Endothelial cell (in vitro differentiated cells): ENCODE results near the gene ITPKB. TPM values are rescaled to one million over a fixed set of nuclear protein-coding genes. Genes with fewer than 3 reads are reported as not detected.
A peak's percentile ranks its signal among the peaks of the same experiment; 100 is the strongest.
"Not testable (repeated sequence)": the region's sequence is repeated elsewhere in the genome, so short reads cannot be mapped to it uniquely, and the experiment has no call there.

Source experiments
- DNase-seq: peaks from one replicate; pipeline ENCODE4 v3.0.0; 2021; ENCODE audit warnings: low spot score
- H3K27ac Mint-ChIP-seq: one replicate; pipeline ENCODE4 v1.8.0; 2021; ENCODE audit warnings: mixed read lengths, inconsistent platforms; ENCODE audit not compliant: unreplicated experiment
- H3K27me3 Mint-ChIP-seq: one replicate; pipeline ENCODE4 v1.8.0; 2021; ENCODE audit warnings: mild to moderate bottlenecking, moderate library complexity, mixed read lengths, inconsistent platforms; ENCODE audit not compliant: unreplicated experiment
- H3K36me3 Mint-ChIP-seq: one replicate; pipeline ENCODE4 v1.8.0; 2021; ENCODE audit warnings: mild to moderate bottlenecking, low read depth, mixed read lengths, inconsistent platforms; ENCODE audit not compliant: unreplicated experiment
- H3K4me1 Mint-ChIP-seq: one replicate; pipeline ENCODE4 v1.8.0; 2021; ENCODE audit warnings: mild to moderate bottlenecking, mixed read lengths, inconsistent platforms; ENCODE audit not compliant: unreplicated experiment
- H3K4me3 Mint-ChIP-seq: one replicate; pipeline ENCODE4 v1.8.0; 2021; ENCODE audit warnings: mild to moderate bottlenecking, mixed read lengths, inconsistent platforms; ENCODE audit not compliant: unreplicated experiment
- H3K9me3 Mint-ChIP-seq: one replicate; pipeline ENCODE4 v1.8.0; 2021; ENCODE audit warnings: mixed read lengths, inconsistent platforms; ENCODE audit not compliant: unreplicated experiment
- total RNA-seq: library from RNA; stranded (reverse); fragmentation: NEBNext Ultra II Directional; extraction: Animal tissue kit (Norgen Biotek cat#: 25700); gene quantifications from one replicate; pipeline ENCODE4 v1.2.1, GENCODE V29; 2021; ENCODE audit not compliant: unreplicated experiment
- TF ChIP-seq, protein P1 (sequence below): fragments of 200-600 bp; sonication (generic); IDR thresholded peaks from one replicate; pipeline ENCODE4 v1.5.0; 2021; ENCODE audit warnings: antibody characterized with exemption; ENCODE audit not compliant: unreplicated experiment

ITPKB gene
- total RNA-seq, 1 donor from 2014 or later: 144 TPM

DNA sequence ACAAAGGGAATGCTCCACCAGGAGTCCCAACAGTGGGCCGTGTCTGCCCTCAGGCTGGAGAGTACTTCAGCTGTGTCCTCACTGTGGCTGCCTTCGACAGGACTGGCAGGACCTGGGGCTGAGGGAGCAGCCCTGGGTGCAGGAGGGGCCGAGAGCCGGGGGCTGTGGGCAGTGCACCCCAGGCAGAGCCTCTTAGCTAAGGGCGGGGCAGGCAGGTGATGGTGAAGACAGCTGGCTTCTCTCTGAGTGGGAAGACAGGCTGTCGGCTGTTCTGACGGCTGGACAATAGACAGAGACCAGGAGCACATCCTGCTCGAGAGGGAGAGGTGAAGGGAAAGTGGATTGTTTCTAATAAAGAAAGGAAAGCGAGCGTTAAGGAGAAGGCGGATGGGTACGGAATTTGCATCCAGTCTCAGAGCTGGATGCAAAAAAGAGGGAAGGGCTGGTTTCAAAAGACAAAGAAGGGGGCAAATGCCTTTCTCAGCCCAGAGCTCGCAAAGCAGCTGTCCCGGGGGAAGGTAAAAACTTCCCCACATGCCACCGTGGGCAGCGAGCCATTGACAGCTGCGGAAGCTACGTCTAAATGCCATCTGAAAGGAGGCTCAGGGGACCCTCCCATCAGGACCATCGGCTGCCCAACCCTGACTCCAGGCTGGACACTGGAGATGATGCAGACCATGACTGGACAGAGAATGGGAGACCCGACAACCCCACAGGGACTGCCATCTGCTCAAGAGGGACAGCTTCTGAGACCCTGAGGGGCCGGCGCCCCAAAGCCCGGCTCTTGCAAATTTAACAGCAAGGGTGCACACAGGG, 98.6 kb downstream of the ITPKB start:
- Mint-ChIP-seq H3K36me3 (peaks cover 45% of the 10 kb centered on the region), H3K9me3 (no peaks in the 10 kb centered on the region), H3K4me1 (peaks cover 27% of the 10 kb centered on the region), H3K27me3 (peaks cover 14% of the 10 kb centered on the region), H3K4me3 (no peak overlapping the region), H3K27ac (peak overlapping the region; percentile 80)
- TF ChIP-seq, protein P1, sequence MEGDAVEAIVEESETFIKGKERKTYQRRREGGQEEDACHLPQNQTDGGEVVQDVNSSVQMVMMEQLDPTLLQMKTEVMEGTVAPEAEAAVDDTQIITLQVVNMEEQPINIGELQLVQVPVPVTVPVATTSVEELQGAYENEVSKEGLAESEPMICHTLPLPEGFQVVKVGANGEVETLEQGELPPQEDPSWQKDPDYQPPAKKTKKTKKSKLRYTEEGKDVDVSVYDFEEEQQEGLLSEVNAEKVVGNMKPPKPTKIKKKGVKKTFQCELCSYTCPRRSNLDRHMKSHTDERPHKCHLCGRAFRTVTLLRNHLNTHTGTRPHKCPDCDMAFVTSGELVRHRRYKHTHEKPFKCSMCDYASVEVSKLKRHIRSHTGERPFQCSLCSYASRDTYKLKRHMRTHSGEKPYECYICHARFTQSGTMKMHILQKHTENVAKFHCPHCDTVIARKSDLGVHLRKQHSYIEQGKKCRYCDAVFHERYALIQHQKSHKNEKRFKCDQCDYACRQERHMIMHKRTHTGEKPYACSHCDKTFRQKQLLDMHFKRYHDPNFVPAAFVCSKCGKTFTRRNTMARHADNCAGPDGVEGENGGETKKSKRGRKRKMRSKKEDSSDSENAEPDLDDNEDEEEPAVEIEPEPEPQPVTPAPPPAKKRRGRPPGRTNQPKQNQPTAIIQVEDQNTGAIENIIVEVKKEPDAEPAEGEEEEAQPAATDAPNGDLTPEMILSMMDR: no peak
- DNase-seq: no peak

DNA sequence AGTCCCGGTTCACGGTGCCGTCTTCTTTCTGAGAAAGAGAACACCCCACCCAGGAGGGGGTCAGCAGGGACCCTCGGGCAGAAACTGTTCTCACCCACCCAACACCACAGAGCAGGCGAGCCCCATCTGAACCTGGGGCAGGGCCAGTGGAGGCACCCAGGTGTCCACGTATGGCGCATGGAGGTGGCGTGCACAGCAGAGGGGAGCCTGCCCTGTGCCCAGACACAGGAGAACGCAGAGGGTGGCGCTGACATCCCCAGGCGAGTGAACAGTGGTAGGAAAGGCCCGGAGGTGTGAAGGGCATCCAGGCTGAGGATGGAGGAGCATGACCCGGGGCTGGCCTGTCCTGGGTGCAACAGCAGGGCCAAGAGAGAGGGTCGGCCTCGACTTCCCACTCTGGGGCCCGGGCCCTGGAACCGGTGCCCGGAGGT, 99.4 kb downstream of the ITPKB start:
- TF ChIP-seq, protein P1: no peak
- H3K4me1 Mint-ChIP-seq: peaks cover 33% of the 10 kb centered on the region
- DNase-seq: no peak
- peaks cover 43% of the 10 kb centered on the region for H3K36me3 Mint-ChIP-seq
- H3K27ac Mint-ChIP-seq: no peak overlapping the region
- H3K4me3 Mint-ChIP-seq: peak overlapping the region; percentile 47
- peaks cover 19% of the 10 kb centered on the region for H3K27me3 Mint-ChIP-seq
- H3K9me3 Mint-ChIP-seq: no peaks in the 10 kb centered on the region

DNA sequence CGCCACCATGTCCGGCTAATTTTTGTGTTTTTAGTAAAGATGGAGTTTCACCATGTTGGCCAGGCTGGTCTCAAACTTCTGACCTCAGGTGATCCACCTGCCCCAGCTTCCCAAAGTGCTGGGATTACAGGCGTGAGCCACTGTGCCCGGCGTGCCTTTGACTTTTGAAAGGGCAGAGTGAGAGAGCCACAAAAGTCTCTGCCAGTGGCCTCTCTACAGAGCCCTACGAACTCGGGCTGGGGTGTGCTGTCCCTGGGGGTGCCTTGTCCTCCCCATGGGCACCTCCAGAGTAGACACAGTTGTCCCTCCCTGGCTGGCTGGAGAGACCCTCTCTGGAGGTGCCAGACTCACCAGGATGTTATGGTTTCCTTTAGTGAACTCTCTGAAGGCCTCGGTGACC, 99.9 kb downstream of the ITPKB start:
- Mint-ChIP-seq H3K4me1 (peaks cover 36% of the 10 kb centered on the region), H3K27me3 (peaks cover 15% of the 10 kb centered on the region), H3K36me3 (peaks cover 44% of the 10 kb centered on the region), H3K4me3 (peak overlapping the region; percentile 47)
- DNase-seq, H3K9me3 Mint-ChIP-seq, H3K27ac Mint-ChIP-seq: not testable (repeated sequence)

DNA sequence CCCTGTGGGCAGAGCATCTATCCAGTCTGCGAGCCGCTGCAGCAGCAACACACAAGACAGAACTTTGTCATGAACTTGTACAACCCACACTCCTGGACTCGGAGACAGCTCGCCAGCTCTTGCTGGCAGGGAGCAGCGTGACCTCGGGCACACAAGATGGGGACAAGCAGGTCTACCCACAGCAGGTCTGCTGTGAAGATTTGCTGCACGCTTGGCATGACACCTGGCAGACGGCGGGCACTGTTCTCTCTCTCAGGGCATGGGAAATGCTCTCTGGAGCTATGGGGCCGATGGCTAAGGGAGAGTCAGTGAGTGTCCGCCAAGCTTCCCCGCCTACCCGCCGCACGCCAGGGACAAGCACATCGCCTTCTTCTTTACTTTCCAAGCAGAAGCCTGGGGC, 100.5 kb downstream of the ITPKB start:
- H3K9me3 Mint-ChIP-seq: no peaks in the 10 kb centered on the region
- DNase-seq: no peak
- peaks cover 15% of the 10 kb centered on the region for H3K27me3 Mint-ChIP-seq
- H3K27ac Mint-ChIP-seq: no peak overlapping the region
- TF ChIP-seq, protein P1: no peak
- peaks cover 43% of the 10 kb centered on the region for H3K36me3 Mint-ChIP-seq
- no peak overlapping the region for H3K4me3 Mint-ChIP-seq
- peaks cover 35% of the 10 kb centered on the region for H3K4me1 Mint-ChIP-seq

DNA sequence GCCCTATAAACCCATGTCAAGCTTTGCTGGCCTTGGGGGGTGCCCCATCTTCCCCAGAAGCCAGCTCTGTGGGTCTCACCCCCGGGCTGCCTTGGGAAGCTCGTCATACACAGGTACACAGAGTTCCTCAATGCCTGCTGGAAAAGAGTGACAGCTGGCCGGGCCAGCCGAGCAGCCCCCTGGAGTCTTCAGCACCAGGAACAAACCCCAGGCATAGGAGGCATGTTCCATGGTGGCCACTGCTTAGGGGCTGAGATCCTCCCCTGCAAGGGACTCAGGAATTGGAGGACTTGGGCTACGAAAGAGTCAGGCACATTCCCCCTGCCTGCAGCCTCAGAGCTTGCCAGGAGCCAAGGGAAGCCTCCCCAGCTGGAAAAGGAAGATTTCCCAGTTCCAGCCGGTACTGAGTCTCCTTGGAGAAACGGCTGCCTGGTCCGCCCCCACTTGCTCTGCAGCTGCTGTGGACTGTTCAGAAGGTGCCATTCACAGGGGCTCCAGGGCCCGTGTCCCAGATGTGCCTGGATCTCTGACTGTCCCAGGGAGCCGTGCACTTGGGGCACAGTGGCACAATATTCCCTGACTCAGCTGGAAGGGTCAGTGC, 101.0 kb downstream of the ITPKB start:
- Mint-ChIP-seq H3K27ac (no peak overlapping the region), H3K9me3 (no peaks in the 10 kb centered on the region), H3K4me3 (no peak overlapping the region), H3K27me3 (peaks cover 17% of the 10 kb centered on the region), H3K4me1 (peaks cover 33% of the 10 kb centered on the region), H3K36me3 (peaks cover 44% of the 10 kb centered on the region)
- TF ChIP-seq, protein P1: no peak
- no peak for DNase-seq
